Endothelial cell of umbilical vein (primary cell): Measurements from ENCODE around the gene SMCO3.

ENCODE experiments used
- CTCF ChIP-seq, 2 donors: IDR thresholded peaks; 1 replicate in 1 of 2; 2 replicates in 1 of 2; pipeline ENCODE4 v1.5.1; 2011; ENCODE audit warnings: low read length in 2 of 2, mild to moderate bottlenecking in 2 of 2, moderate library complexity in 2 of 2, control low read depth in 1 of 2, inconsistent platforms in 1 of 2, low read depth in 1 of 2; ENCODE audit not compliant: insufficient read depth in 1 of 2; ENCODE audit errors: extremely low read depth in 1 of 2
- EZH2 ChIP-seq: IDR thresholded peaks from 2 replicates; pipeline ENCODE4 v1.6.1; 2012; ENCODE audit warnings: borderline replicate concordance, low read depth, mild to moderate bottlenecking, moderate library complexity, low read length, inconsistent platforms; ENCODE audit not compliant: severe bottlenecking
- FOS ChIP-seq: IDR thresholded peaks from 2 replicates; pipeline ENCODE4 v1.6.1; 2011; ENCODE audit warnings: mild to moderate bottlenecking, low read length, moderate library complexity, borderline replicate concordance; ENCODE audit not compliant: insufficient read depth
- JUN ChIP-seq: IDR thresholded peaks from 2 replicates; pipeline ENCODE4 v1.6.1; 2011; ENCODE audit warnings: borderline replicate concordance, low read depth; ENCODE audit not compliant: insufficient read length, insufficient read depth
- MAX ChIP-seq: IDR thresholded peaks from 2 replicates; pipeline ENCODE4 v1.6.1; 2011; ENCODE audit not compliant: insufficient read depth, insufficient read length
- POLR2A ChIP-seq: IDR thresholded peaks from 2 replicates; pipeline ENCODE4 v1.6.1; 2012; ENCODE audit warnings: low read depth, mild to moderate bottlenecking, control low read depth, low read length
- POLR2AphosphoS5 ChIP-seq: IDR thresholded peaks from 2 replicates; pipeline ENCODE4 v1.6.1; 2012; ENCODE audit warnings: low read depth, mild to moderate bottlenecking, control low read depth, low read length, moderate library complexity; ENCODE audit not compliant: insufficient read depth

- no peak for TF ChIP-seq POLR2A
- no peak for TF ChIP-seq MAX
- TF ChIP-seq CTCF (IDR thresholded peaks at IDR 0.05; ENCODE audit: extremely low read depth in 1 of 2, insufficient read depth in 1 of 2, low read depth in 1 of 2, low read length in 2 of 2), result no peak
- no peak for TF ChIP-seq POLR2AphosphoS5
- no peak for TF ChIP-seq EZH2
- no peak for TF ChIP-seq JUN
- TF ChIP-seq FOS, result no peak
Measured at GRCh38 chr12:14827043-14827442, 13.1 kb upstream of the SMCO3 start.
